Hepatocyte (in vitro differentiated cells): ENCODE results near the gene TNFRSF12A. TPM values are rescaled to one million over a fixed set of nuclear protein-coding genes. Genes with fewer than 3 reads are reported as not detected.

Experiments used
- DNase-seq: peaks from one replicate; pipeline ENCODE4 v3.0.0-alpha.2; 2016; ENCODE audit warnings: low spot score
- H2AFZ ChIP-seq: fragments of 200-600 bp; sonication (generic); 2 replicates; pipeline ENCODE4 v1.6.0; 2016; ENCODE audit warnings: antibody characterized with exemption, mild to moderate bottlenecking
- H3K27ac ChIP-seq: fragments of 200-600 bp; sonication (generic); 2 replicates; pipeline ENCODE4 v1.5.1; 2016; ENCODE audit warnings: mild to moderate bottlenecking
- H3K27me3 ChIP-seq: fragments of 200-600 bp; sonication (generic); 2 replicates; pipeline ENCODE4 v1.6.1; 2016
- H3K36me3 ChIP-seq: fragments of 200-600 bp; sonication (generic); replicated peaks from 2 replicates; pipeline ENCODE4 v1.5.1; 2016; ENCODE audit warnings: low read depth; ENCODE audit not compliant: insufficient read depth
- H3K4me1 ChIP-seq: fragments of 200-600 bp; sonication (generic); 2 replicates; pipeline ENCODE4 v1.5.1; 2016; ENCODE audit warnings: mild to moderate bottlenecking, moderate library complexity; ENCODE audit not compliant: insufficient read depth
- H3K4me2 ChIP-seq: fragments of 200-600 bp; sonication (generic); 2 replicates; pipeline ENCODE4 v1.6.0; 2016
- H3K4me3 ChIP-seq: fragments of 200-600 bp; sonication (generic); 2 replicates; pipeline ENCODE4 v1.5.1; 2016; ENCODE audit warnings: mild to moderate bottlenecking
- H3K79me2 ChIP-seq: fragments of 200-600 bp; sonication (generic); 2 replicates; pipeline ENCODE4 v1.6.0; 2017; ENCODE audit warnings: mild to moderate bottlenecking
- H3K9me2 ChIP-seq: fragments of 200-600 bp; sonication (generic); replicated peaks from 2 replicates; pipeline ENCODE4 v1.6.0; 2017; ENCODE audit warnings: mild to moderate bottlenecking; ENCODE audit not compliant: insufficient read depth
- H3K9me3 ChIP-seq: fragments of 200-600 bp; sonication (generic); 2 replicates; pipeline ENCODE4 v1.5.1; 2016; ENCODE audit warnings: low read depth, mild to moderate bottlenecking
- H4K20me1 ChIP-seq: fragments of 200-600 bp; sonication (generic); 2 replicates; pipeline ENCODE4 v1.6.0; 2016; ENCODE audit warnings: mild to moderate bottlenecking; ENCODE audit not compliant: insufficient read depth, poor library complexity, severe bottlenecking
- CTCF ChIP-seq: fragments of 200-600 bp; sonication (generic); IDR thresholded peaks from 2 replicates; pipeline ENCODE4 v1.5.1; 2016; ENCODE audit warnings: antibody characterized with exemption, mild to moderate bottlenecking; ENCODE audit not compliant: poor library complexity
- EZH2 ChIP-seq: fragments of 200-600 bp; sonication (generic); IDR thresholded peaks from 2 replicates; pipeline ENCODE4 v1.6.1; 2016; ENCODE audit warnings: antibody characterized with exemption, mild to moderate bottlenecking, borderline replicate concordance
- EZH2phosphoT487 ChIP-seq: fragments of 200-600 bp; sonication (generic); IDR thresholded peaks from one replicate; pipeline ENCODE4 v1.6.1; 2018; ENCODE audit warnings: antibody characterized with exemption, mild to moderate bottlenecking, low read depth, moderate library complexity; ENCODE audit not compliant: unreplicated experiment, severe bottlenecking
- WGBS: methylation state at CpG from one replicate; pipeline ENCODE4 v1.1.6; 2016; ENCODE audit warnings: low lambda C conversion rate; ENCODE audit errors: missing lambda C conversion rate; 5-methylcytosine and 5-hydroxymethylcytosine counted together
- polyA plus RNA-seq: library from polyadenylated mRNA; unstranded; fragments of >200 nt; fragmentation: Nextera tagmentation; extraction: Ambion mirVana; gene quantifications from 2 replicates; pipeline ENCODE4 v1.2.1, GENCODE V29; 2016
- total RNA-seq: library from RNA; depleted of rRNA; stranded (reverse); fragments of >200 nt; gene quantifications from 2 replicates; pipeline ENCODE4 v1.2.3, GENCODE V29; 2014

Gene TNFRSF12A, protein sequence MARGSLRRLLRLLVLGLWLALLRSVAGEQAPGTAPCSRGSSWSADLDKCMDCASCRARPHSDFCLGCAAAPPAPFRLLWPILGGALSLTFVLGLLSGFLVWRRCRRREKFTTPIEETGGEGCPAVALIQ
- total RNA-seq = 126 and 127 TPM in 2 replicates
- polyA plus RNA-seq = 385 and 452 TPM in 2 replicates

GRCh38 chr16:3020247-3020603 lies at the start of gene TNFRSF12A:
TSS of gene TNFRSF12A (plus strand) at chr16:3020368. CDS start at chr16:3020398, 30 bp downstream.
- H3K4me1 ChIP-seq = peaks cover 29% of the 10 kb centered on the region
- peaks cover 9% of the 10 kb centered on the region for H4K20me1 ChIP-seq
- WGBS = 0% methylated on average over 24 of the region's 49 CpGs
- H3K79me2 ChIP-seq = peaks cover 41% of the 10 kb centered on the region
- no peak within 1 kb of the TSS for H2AFZ ChIP-seq
- H3K9me3 ChIP-seq = no peaks in the 10 kb centered on the region
- TF ChIP-seq EZH2phosphoT487 (no peak), EZH2 (no peak), CTCF (no peak)
- H3K36me3 ChIP-seq = no peaks in the 10 kb centered on the region
- peak within 1 kb of the TSS; percentile 96 for H3K4me3 ChIP-seq
- H3K4me2 ChIP-seq = peak within 1 kb of the TSS; percentile 99
- H3K9me2 ChIP-seq = no peaks in the 10 kb centered on the region
- no peaks in the 10 kb centered on the region for H3K27me3 ChIP-seq
- H3K27ac ChIP-seq = peak within 1 kb of the TSS; percentile 98
- DNase-seq = peak; percentile 95

DNA sequence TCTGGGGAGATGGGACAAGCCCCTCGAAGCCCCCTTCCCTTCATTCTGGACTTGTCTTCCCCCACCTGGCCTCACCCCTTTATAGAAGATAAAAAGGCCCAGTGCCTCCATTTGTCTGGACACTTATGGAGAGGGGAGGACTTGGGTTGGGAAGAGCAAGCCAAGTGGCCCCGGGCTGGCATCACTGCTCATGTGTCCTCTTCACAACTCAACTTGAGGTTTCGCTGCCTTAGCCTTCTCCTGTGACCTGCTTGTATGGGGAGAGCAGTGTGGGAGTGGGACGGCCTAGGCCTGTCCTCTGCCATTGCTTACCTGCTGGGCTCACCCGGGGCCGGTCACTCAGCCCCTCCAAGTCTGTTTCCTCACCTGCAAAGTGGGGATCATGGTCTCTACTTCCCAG lies 49.6 kb upstream of the TNFRSF12A start:
- Histone ChIP-seq H3K27ac (no peak overlapping the region), H3K4me1 (peaks cover 3% of the 10 kb centered on the region), H3K36me3 (no peaks in the 10 kb centered on the region), H3K9me3 (no peaks in the 10 kb centered on the region), H3K79me2 (no peaks in the 10 kb centered on the region), H3K4me3 (no peak overlapping the region), H3K27me3 (peaks cover 4% of the 10 kb centered on the region), H4K20me1 (no peaks in the 10 kb centered on the region), H2AFZ (no peak overlapping the region), H3K9me2 (no peaks in the 10 kb centered on the region), H3K4me2 (peak overlapping the region; percentile 88)
- 85% methylated on average over 6 of the region's 6 CpGs for WGBS
- DNase-seq = no peak
- TF ChIP-seq EZH2phosphoT487 (no peak), EZH2 (no peak), CTCF (no peak)

DNA sequence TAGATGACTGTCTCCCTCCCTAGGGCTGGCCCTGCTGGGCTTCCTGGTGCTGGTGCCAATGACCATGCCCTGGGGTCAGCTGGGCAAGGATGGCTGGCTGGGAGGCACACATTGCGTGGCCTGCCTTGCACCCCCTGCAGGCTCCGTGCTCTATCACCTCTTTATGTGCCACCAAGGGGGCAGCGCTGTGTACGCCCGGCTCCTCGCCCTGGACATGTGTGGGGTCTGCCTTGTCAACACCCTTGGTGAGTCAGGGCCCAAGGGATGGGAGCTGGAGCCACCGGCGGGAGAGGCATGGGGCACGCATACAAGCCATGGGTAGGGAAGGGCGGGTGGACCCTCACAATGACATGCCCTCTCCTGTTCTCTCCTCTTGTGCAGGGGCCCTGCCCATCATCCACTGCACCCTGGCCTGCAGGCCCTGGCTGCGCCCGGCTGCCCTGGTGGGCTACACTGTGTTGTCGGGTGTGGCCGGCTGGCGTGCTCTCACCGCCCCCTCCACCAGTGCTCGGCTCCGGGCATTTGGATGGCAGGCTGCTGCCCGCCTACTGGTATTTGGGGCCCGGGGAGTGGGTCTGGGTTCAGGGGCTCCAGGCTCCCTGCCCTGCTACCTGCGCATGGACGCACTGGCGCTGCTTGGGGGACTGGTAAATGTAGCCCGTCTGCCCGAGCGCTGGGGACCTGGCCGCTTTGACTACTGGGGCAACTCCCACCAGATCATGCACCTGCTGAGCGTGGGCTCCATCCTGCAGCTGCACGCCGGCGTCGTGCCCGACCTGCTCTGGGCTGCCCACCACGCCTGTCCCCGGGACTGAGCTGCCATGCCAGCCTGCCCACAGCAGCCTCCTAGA lies 48.8 kb upstream of the TNFRSF12A start:
- no peak for DNase-seq
- Histone ChIP-seq H3K4me1 (peaks cover 3% of the 10 kb centered on the region), H3K27me3 (peaks cover 4% of the 10 kb centered on the region), H3K79me2 (no peaks in the 10 kb centered on the region), H3K36me3 (no peaks in the 10 kb centered on the region), H3K4me3 (no peak overlapping the region), H4K20me1 (no peaks in the 10 kb centered on the region), H3K9me3 (no peaks in the 10 kb centered on the region), H3K9me2 (no peaks in the 10 kb centered on the region), H3K4me2 (no peak overlapping the region), H3K27ac (no peak overlapping the region), H2AFZ (no peak overlapping the region)
- TF ChIP-seq EZH2 (no peak), CTCF (no peak), EZH2phosphoT487 (no peak)
- 96% methylated on average over 35 of the region's 35 CpGs for WGBS
